Aorta (tissue), 5 donors: ENCODE measurements around the gene SMS. TPM values are rescaled to one million over a fixed set of nuclear protein-coding genes. Genes with fewer than 3 reads are reported as not detected.

Experiments used
- ATAC-seq: fragments of 200-7000 bp; cut with Tn5 transposase; one replicate; pipeline ENCODE4 v1.9.1; 2022; ENCODE audit warnings: moderate library complexity; ENCODE audit not compliant: low FRiP score
- DNase-seq, 2 donors: peaks; one replicate each; pipeline ENCODE4 v3.0.0-alpha.2; 2020
- H3K27ac ChIP-seq, 2 donors: one replicate each; pipeline ENCODE4 v1.5.1; 2013; ENCODE audit warnings: low read length in 2 of 2, mild to moderate bottlenecking in 2 of 2, moderate library complexity in 2 of 2, control low read depth in 1 of 2, inconsistent platforms in 1 of 2, low read depth in 1 of 2
- H3K27me3 ChIP-seq, 2 donors: one replicate each; pipeline ENCODE4 v1.6.1; 2013; ENCODE audit warnings: control low read depth in 1 of 2, low read length in 1 of 2, mild to moderate bottlenecking in 1 of 2, moderate library complexity in 1 of 2; ENCODE audit not compliant: insufficient read depth in 2 of 2, control insufficient read depth in 1 of 2
- H3K36me3 ChIP-seq, 2 donors: one replicate each; pipeline ENCODE4 v1.6.1; 2013; ENCODE audit warnings: control low read depth in 1 of 2, low read length in 1 of 2, mild to moderate bottlenecking in 1 of 2; ENCODE audit not compliant: insufficient read depth in 2 of 2, control insufficient read depth in 1 of 2
- H3K4me1 ChIP-seq, 2 donors: one replicate each; pipeline ENCODE4 v1.6.1; 2013; ENCODE audit warnings: low read length in 2 of 2, control low read depth in 1 of 2, mild to moderate bottlenecking in 1 of 2, moderate library complexity in 1 of 2; ENCODE audit not compliant: insufficient read depth in 2 of 2, control insufficient read depth in 1 of 2
- H3K4me3 ChIP-seq, 2 donors: one replicate each; pipeline ENCODE4 v1.5.1; 2013; ENCODE audit warnings: low read length in 2 of 2, control low read depth in 1 of 2, mild to moderate bottlenecking in 1 of 2
- H3K9me3 ChIP-seq: one replicate; pipeline ENCODE4 v1.6.1; 2013; ENCODE audit warnings: mild to moderate bottlenecking, low read length; ENCODE audit not compliant: control insufficient read depth
- WGBS, 2 donors: extraction: QIAGEN DNeasy Blood & Tissue Kit; methylation state at CpG; one replicate each; pipeline ENCODE4 v1.1.7; 2013; 5-methylcytosine and 5-hydroxymethylcytosine counted together
- intact Hi-C, 2 donors: fragments of 100-400 bp; cut with DNase I; formaldehyde crosslinking; loops; one replicate each; pipeline versions ENCODE4 v1.14.2 to v1.15.0; 2022
- polyA plus RNA-seq, 2 donors: library from polyadenylated mRNA; stranded (reverse); fragments of 200-250 nt; gene quantifications; one replicate each; pipeline ENCODE4 v1.2.3, GENCODE V29; 2013
- total RNA-seq, 2 donors: library from RNA; stranded (reverse); fragmentation: NEBNext Ultra II Directional; extraction: Animal tissue kit (Norgen Biotek cat#: 25700); gene quantifications; one replicate each; pipeline ENCODE4 v1.2.1, GENCODE V29; 2021
- donor health status: healthy with polysubstance abuse.
- donor health status: Bipolar disorder and iron deficiency.
- donor health status: DM: no; HTN: no; CAD: no.
- donor health status: DM: no; HTN: no; CAD: no.
- donor health status: DM: yes; HTN: yes; CAD: no.

SMS gene
- total and polyA plus RNA-seq, 4 donors, result 45.3 to 89.5 (median 53.6) TPM

DNA sequence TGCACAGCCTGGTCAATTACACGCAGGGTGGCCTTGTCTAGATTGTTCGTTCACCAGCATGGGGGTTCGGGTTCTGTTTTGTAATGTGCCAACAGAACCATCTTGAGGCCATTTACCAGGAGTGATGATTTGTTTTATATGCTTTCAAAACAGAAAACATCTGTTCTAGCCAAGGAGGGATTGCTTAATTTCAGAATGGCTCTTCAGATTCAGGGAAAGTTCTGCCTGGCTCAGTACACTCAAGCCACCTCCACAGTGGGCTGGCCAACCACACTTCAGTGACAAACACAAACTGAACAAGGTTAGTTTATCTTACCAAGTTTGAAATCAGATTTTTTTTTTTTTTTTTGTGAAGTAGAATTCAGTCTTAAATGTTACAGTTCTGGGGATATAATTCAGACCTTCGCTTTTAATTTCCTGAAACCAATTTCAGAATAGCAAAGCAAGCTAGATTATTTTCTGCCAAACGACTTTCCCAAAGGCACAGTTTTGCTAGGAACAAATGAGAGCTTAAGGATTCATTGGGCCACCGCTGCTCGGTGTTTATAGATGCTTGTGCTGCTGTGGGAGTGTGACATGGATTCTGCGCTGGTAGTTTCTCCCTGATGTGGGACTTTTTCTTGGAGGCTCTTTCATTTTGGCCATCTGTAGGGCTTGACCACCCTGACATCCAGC lies 23.4 kb downstream of the SMS start:
- H3K27me3 ChIP-seq, result no peaks in the 10 kb centered on the region
- peak overlapping the region in 1 of 2 donors; percentile 57 for H3K27ac ChIP-seq
- intact Hi-C loops, result no loop called here
- DNase-seq (no peak), ATAC-seq (peak; percentile 44)
- H3K4me3 ChIP-seq, result no peak overlapping the region
- H3K36me3 ChIP-seq, result no peaks in the 10 kb centered on the region
- H3K4me1 ChIP-seq, result peaks cover 0 to 9% of the 10 kb centered on the region in 2 donors
- 49 to 52% methylated on average over 8 of the region's 8 CpGs for WGBS, 2 donors
- H3K9me3 ChIP-seq, result no peaks in the 10 kb centered on the region

DNA sequence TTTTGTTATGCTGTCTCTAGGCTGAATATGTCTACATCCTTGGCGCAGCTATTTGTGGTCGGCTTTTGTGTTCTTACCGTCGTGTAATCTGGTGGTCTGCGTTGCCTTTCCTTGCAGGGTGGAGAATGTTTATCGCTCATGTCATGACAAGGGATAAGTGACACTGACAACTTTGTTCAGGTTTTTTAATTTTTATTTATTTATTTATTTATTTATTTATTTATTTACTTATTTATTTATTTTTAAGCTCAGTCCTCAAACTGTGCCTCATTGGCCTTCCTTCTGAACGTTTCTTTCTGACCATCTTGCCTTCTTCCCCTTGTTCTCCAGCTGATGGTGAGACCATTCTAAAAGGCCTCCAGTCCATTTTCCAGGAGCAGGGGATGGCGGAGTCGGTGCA lies 26.4 kb downstream of the SMS start:
- ATAC-seq, result no peak
- no peaks in the 10 kb centered on the region for H3K27me3 ChIP-seq
- no peak overlapping the region for H3K4me3 ChIP-seq
- no peaks in the 10 kb centered on the region for H3K36me3 ChIP-seq
- no peaks in the 10 kb centered on the region for H3K9me3 ChIP-seq
- H3K27ac ChIP-seq, result no peak overlapping the region
- DNase-seq, result no peak
- 86 to 96% methylated on average over 9 of the region's 9 CpGs for WGBS, 2 donors
- intact Hi-C loops, result no loop called here
- H3K4me1 ChIP-seq, result peaks cover 0 to 5% of the 10 kb centered on the region in 2 donors

DNA sequence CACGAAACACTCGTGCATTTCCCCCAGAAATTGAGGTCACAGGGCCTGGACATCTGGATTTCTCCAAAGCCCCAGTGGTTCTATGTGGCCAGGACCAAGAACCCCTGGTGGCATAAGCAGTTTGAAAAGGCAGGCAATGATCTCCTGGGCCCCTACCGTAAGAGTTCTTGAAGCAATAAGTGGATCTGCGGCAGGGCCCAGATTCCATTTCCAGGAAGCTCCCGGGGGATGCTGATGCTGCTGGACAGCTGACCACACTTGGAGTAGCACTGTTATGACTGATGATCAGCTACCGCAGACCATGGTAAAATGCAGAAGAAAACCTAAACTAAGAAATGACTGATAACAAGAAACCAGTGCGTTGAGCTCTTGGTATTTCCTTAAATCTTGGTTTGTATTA lies 27.8 kb downstream of the SMS start:
- intact Hi-C loops, result no loop called here
- WGBS, 2 donors, result 83 to 84% methylated on average over 7 of the region's 7 CpGs
- Histone ChIP-seq H3K4me3 (no peak overlapping the region), H3K36me3 (no peaks in the 10 kb centered on the region), H3K9me3 (no peaks in the 10 kb centered on the region), H3K4me1 (peaks cover 0 to 5% of the 10 kb centered on the region in 2 donors), H3K27me3 (no peaks in the 10 kb centered on the region), H3K27ac (no peak overlapping the region)
- ATAC-seq, result no peak
- no peak for DNase-seq

DNA sequence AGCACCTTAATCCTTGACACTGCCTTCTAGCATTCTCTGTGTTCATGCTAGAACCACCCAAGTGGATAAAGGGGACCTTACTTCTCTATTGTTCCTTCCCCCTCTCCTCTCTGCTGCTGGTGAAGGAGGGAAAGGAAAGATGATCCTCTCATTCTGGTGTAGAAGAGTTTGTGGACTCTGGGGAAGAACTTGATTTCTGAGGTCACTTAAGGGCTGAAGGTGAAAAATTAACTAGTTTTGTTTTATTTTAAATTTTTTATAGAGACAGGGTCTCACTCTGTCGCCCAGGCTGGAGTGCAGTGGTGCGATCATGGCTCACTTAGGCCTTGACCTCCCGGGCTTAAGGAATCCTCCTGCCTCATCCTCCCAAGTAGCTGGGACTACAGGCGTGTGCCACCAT lies 29.8 kb downstream of the SMS start:
- Histone ChIP-seq H3K27me3 (no peaks in the 10 kb centered on the region), H3K4me1 (peaks cover 0 to 2% of the 10 kb centered on the region in 2 donors), H3K36me3 (no peaks in the 10 kb centered on the region), H3K27ac (no peak overlapping the region), H3K9me3 (no peaks in the 10 kb centered on the region), H3K4me3 (no peak overlapping the region)
- WGBS, 2 donors, result 88 to 95% methylated on average over 4 of the region's 4 CpGs
- no peak for DNase-seq
- ATAC-seq, result no peak
- intact Hi-C loops, result loop anchor here in 1 of 2 donors (5.0 kb wide), 1 partner anchor 128 kb away; no protein-coding TSS in a partner anchor

- Histone ChIP-seq H3K4me3 (no peak overlapping the region), H3K27ac (peak overlapping the region in 1 of 2 donors; percentile 40), H3K27me3 (no peaks in the 10 kb centered on the region), H3K36me3 (no peaks in the 10 kb centered on the region), H3K4me1 (peaks cover 0 to 1% of the 10 kb centered on the region in 2 donors), H3K9me3 (no peaks in the 10 kb centered on the region)
- 72 to 85% methylated on average over 5 of the region's 5 CpGs for WGBS, 2 donors
- intact Hi-C loops, result loop anchor here in 1 of 2 donors (5.0 kb wide), 1 partner anchor 130 kb away; no protein-coding TSS in a partner anchor
- no peak for ATAC-seq
- no peak for DNase-seq
Observed at GRCh38 chrX:21972046-21972445, 31.5 kb downstream of the SMS start.

- ATAC-seq, result peak; percentile 37
Observed at GRCh38 chrX:21972721-21973120, 32.2 kb downstream of the SMS start.

DNA sequence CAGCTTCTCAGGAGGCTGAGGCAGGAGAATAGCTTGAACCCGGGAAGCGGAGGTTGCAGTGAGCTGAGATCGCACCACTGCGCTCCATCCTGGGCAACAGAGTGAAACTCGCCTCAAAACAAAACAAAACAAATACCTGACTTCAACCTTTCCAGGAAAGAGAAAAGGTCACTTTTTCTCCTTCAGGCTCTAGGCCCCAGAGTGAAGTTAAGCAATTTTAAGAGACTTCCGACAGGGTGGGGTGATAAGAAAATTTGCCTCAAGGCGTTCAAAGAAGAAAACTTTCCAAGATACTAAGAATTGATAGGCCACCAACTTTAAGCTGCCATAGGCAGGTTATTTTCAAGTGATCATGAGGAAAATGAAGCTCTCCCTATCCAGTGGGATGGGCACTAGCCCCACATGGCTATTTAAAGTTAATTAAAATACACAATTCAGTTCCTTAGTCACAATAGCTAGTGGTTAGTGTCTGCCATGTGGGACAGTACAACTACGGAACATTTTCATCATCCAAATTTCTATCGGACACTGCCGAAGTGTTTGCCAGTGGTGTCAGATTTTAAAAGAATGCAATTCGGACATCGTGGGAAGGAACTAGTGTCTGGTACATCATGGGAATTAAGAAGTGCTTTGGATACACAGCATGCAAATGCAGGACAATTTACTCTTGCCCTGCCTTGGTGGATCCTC lies 33.0 kb downstream of the SMS start:
- ATAC-seq (no peak), DNase-seq (no peak)
- WGBS, 2 donors, result 74 to 78% methylated on average over 12 of the region's 12 CpGs

More at GRCh38 chrX:21972721-21973120, 32.2 kb downstream of the SMS start:
- peak in 1 of 2 donors; percentile 67 for DNase-seq
- WGBS, 2 donors, result 7 to 47% methylated on average over 7 of the region's 7 CpGs
- no peaks in the 10 kb centered on the region for H3K27me3 ChIP-seq
- no peaks in the 10 kb centered on the region for H3K9me3 ChIP-seq
- peak overlapping the region in 1 of 2 donors; percentile 17 for H3K27ac ChIP-seq
- H3K4me3 ChIP-seq, result no peak overlapping the region
- no peaks in the 10 kb centered on the region for H3K4me1 ChIP-seq
- no peaks in the 10 kb centered on the region for H3K36me3 ChIP-seq
- intact Hi-C loops, result loop anchor here in 1 of 2 donors (5.0 kb wide), 1 partner anchor 130 kb away; no protein-coding TSS in a partner anchor

GRCh38 chrX:21974011-21974385 lies 33.5 kb downstream of the SMS start:
- Histone ChIP-seq H3K27me3 (no peaks in the 10 kb centered on the region), H3K27ac (no peak overlapping the region), H3K36me3 (no peaks in the 10 kb centered on the region), H3K4me3 (no peak overlapping the region), H3K4me1 (no peaks in the 10 kb centered on the region), H3K9me3 (no peaks in the 10 kb centered on the region)
- ATAC-seq, result no peak
- no peak for DNase-seq
- 51 to 62% methylated on average over 2 of the region's 2 CpGs for WGBS, 2 donors
- intact Hi-C loops, result loop anchor here in 1 of 2 donors (5.0 kb wide), 1 partner anchor 132 kb away; no protein-coding TSS in a partner anchor

More for the DNA sequence above, 33.0 kb downstream of the SMS start:
- intact Hi-C loops, result loop anchor here in 1 of 2 donors (5.0 kb wide), 1 partner anchor 131 kb away; no protein-coding TSS in a partner anchor
- H3K27ac ChIP-seq, result no peak overlapping the region
- H3K9me3 ChIP-seq, result no peaks in the 10 kb centered on the region
- H3K4me3 ChIP-seq, result no peak overlapping the region
- H3K4me1 ChIP-seq, result no peaks in the 10 kb centered on the region
- no peaks in the 10 kb centered on the region for H3K36me3 ChIP-seq
- H3K27me3 ChIP-seq, result no peaks in the 10 kb centered on the region
